Thyroid gland (tissue), 4 donors: Measurements from ENCODE around the gene CEP131.

Experiments used
- CTCF ChIP-seq, 6 experiments: fragments of 200-600 bp in 3 of 6; fragments of 450-650 bp in 3 of 6; sonication (generic) in 3 of 6; IDR thresholded peaks; one replicate each; pipeline ENCODE4 v1.5.1; 2016 to 2019; ENCODE audit warnings: antibody characterized with exemption in 6 of 6, mild to moderate bottlenecking in 2 of 6, inconsistent platforms in 1 of 6, moderate library complexity in 1 of 6
- POLR2A ChIP-seq, 2 donors: fragments of 450-650 bp; IDR thresholded peaks; one replicate each; pipeline ENCODE4 v1.6.1; 2017; ENCODE audit warnings: antibody characterized with exemption in 2 of 2, mild to moderate bottlenecking in 2 of 2, moderate library complexity in 1 of 2

- no peak for TF ChIP-seq POLR2A (IDR thresholded peaks at IDR 0.05)
- no peak for TF ChIP-seq CTCF (IDR thresholded peaks at IDR 0.05)
These were observed 71.5 kb downstream of the CEP131 start for GRCh38 chr17:81151278-81151677.
